Mesendoderm (in vitro differentiated cells): Measurements from ENCODE around the gene RNU6-9.
"Not testable (repeated sequence)": the region's sequence is repeated elsewhere in the genome, so short reads cannot be mapped to it uniquely, and the experiment has no call there.

ENCODE experiments used
- DNase-seq: peaks from one replicate; pipeline ENCODE4 v3.0.0; 2013
- H2AK5ac ChIP-seq: 2 replicates; pipeline ENCODE4 v1.6.1; 2013; ENCODE audit warnings: low read length, inconsistent platforms
- H2BK120ac ChIP-seq: 2 replicates; pipeline ENCODE4 v1.6.1; 2013; ENCODE audit warnings: low read depth, mild to moderate bottlenecking, low read length, moderate library complexity, mixed read lengths
- H2BK15ac ChIP-seq: replicated peaks from 2 replicates; pipeline ENCODE4 v1.6.1; 2013; ENCODE audit warnings: low read depth, mild to moderate bottlenecking, moderate library complexity
- H2BK5ac ChIP-seq: 2 replicates; pipeline ENCODE4 v1.6.1; 2013; ENCODE audit warnings: low read length, inconsistent platforms
- H3K18ac ChIP-seq: 2 replicates; pipeline ENCODE4 v1.6.1; 2013; ENCODE audit warnings: mild to moderate bottlenecking, low read length, mixed read lengths
- H3K23ac ChIP-seq: one replicate; pipeline ENCODE4 v1.6.1; 2013; ENCODE audit warnings: low read length
- H3K27ac ChIP-seq: 2 replicates; pipeline ENCODE4 v1.5.1; 2013; ENCODE audit warnings: low read depth, mild to moderate bottlenecking, inconsistent platforms, low read length, moderate library complexity
- H3K27me3 ChIP-seq: 2 replicates; pipeline ENCODE4 v1.6.1; 2013; ENCODE audit warnings: low read length, control low read depth, mild to moderate bottlenecking, inconsistent platforms; ENCODE audit not compliant: insufficient read depth, poor library complexity
- H3K36me3 ChIP-seq: 2 replicates; pipeline ENCODE4 v1.6.1; 2013; ENCODE audit warnings: low read length, inconsistent platforms; ENCODE audit not compliant: control insufficient read depth, insufficient read depth
- H3K4ac ChIP-seq: one replicate; pipeline ENCODE4 v1.6.1; 2013; ENCODE audit warnings: low read depth, mild to moderate bottlenecking, low read length, moderate library complexity
- H3K4me1 ChIP-seq: 2 replicates; pipeline ENCODE4 v1.6.1; 2013; ENCODE audit warnings: low read depth, low read length, inconsistent platforms; ENCODE audit not compliant: control insufficient read depth
- H3K4me2 ChIP-seq: 2 replicates; pipeline ENCODE4 v1.6.1; 2013; ENCODE audit warnings: low read length
- H3K4me3 ChIP-seq: 2 replicates; pipeline ENCODE4 v1.5.1; 2013; ENCODE audit warnings: mild to moderate bottlenecking, low read length
- H3K56ac ChIP-seq: one replicate; pipeline ENCODE4 v1.6.1; 2013; ENCODE audit warnings: low read length
- H3K79me1 ChIP-seq: 2 replicates; pipeline ENCODE4 v1.6.1; 2013; ENCODE audit warnings: low read length, inconsistent platforms
- H3K79me2 ChIP-seq: 2 replicates; pipeline ENCODE4 v1.6.1; 2013; ENCODE audit warnings: mild to moderate bottlenecking, low read length; ENCODE audit not compliant: control insufficient read depth, insufficient read depth
- H3K9ac ChIP-seq: 2 replicates; pipeline ENCODE4 v1.6.1; 2013; ENCODE audit warnings: low read length, inconsistent platforms
- H4K5ac ChIP-seq: one replicate; pipeline ENCODE4 v1.6.1; 2013; ENCODE audit warnings: low read length
- H4K8ac ChIP-seq: one replicate; pipeline ENCODE4 v1.6.1; 2013; ENCODE audit warnings: low read depth, mild to moderate bottlenecking, control low read depth, low read length, moderate library complexity
- WGBS: extraction: QIAGEN DNeasy Blood & Tissue Kit; methylation state at CpG from one replicate; pipeline ENCODE4 v1.1.7; 2013; ENCODE audit warnings: low lambda C conversion rate, missing lambda C conversion rate; ENCODE audit not compliant: insufficient coverage; ENCODE audit errors: extremely low coverage; 5-methylcytosine and 5-hydroxymethylcytosine counted together

The RNU6-9 gene

GRCh38 chr19:873561-874041, 19.7 kb upstream of the RNU6-9 start:
- Histone ChIP-seq H2AK5ac (no peak overlapping the region), H3K27me3 (no peaks in the 10 kb centered on the region), H3K79me1 (no peaks in the 10 kb centered on the region), H3K4ac (no peak overlapping the region), H2BK120ac (no peak overlapping the region), H2BK5ac (no peak overlapping the region), H3K18ac (no peak overlapping the region), H3K4me3 (no peak overlapping the region), H3K27ac (no peak overlapping the region), H3K4me2 (no peak overlapping the region), H4K5ac (no peak overlapping the region), H3K56ac (no peak overlapping the region), H3K36me3 (peaks cover 2% of the 10 kb centered on the region), H2BK15ac (no peak overlapping the region), H3K9ac (no peak overlapping the region), H3K23ac (no peak overlapping the region), H4K8ac (no peak overlapping the region), H3K4me1 (no peaks in the 10 kb centered on the region), H3K79me2 (no peaks in the 10 kb centered on the region)
- no peak for DNase-seq
- no CpG with 5 or more reads among the region's 22 CpGs for WGBS

- Histone ChIP-seq H3K4me3 (no peak overlapping the region), H3K36me3 (no peaks in the 10 kb centered on the region), H4K5ac (no peak overlapping the region), H2BK120ac (no peak overlapping the region), H3K56ac (no peak overlapping the region), H3K4ac (no peak overlapping the region), H3K23ac (no peak overlapping the region), H4K8ac (no peak overlapping the region), H3K18ac (no peak overlapping the region), H3K79me1 (no peaks in the 10 kb centered on the region), H2AK5ac (no peak overlapping the region), H3K27ac (no peak overlapping the region), H3K9ac (no peak overlapping the region), H3K27me3 (no peaks in the 10 kb centered on the region), H3K4me2 (no peak overlapping the region), H3K4me1 (no peaks in the 10 kb centered on the region), H2BK15ac (no peak overlapping the region), H2BK5ac (no peak overlapping the region), H3K79me2 (no peaks in the 10 kb centered on the region)
- no CpG with 5 or more reads among the region's 28 CpGs for WGBS
- DNase-seq, result no peak
Measured at GRCh38 chr19:875265-875879, 17.9 kb upstream of the RNU6-9 start.

- Histone ChIP-seq H3K4ac (no peak overlapping the region), H3K4me2 (no peak overlapping the region), H3K27me3 (no peaks in the 10 kb centered on the region), H3K36me3 (peaks cover 1% of the 10 kb centered on the region), H3K79me2 (no peaks in the 10 kb centered on the region), H3K79me1 (no peaks in the 10 kb centered on the region), H3K18ac (no peak overlapping the region), H2BK120ac (no peak overlapping the region), H3K23ac (no peak overlapping the region), H2BK15ac (no peak overlapping the region), H4K8ac (no peak overlapping the region), H4K5ac (no peak overlapping the region), H3K9ac (no peak overlapping the region), H3K4me3 (no peak overlapping the region), H3K56ac (no peak overlapping the region), H3K27ac (no peak overlapping the region), H2BK5ac (no peak overlapping the region), H3K4me1 (no peaks in the 10 kb centered on the region), H2AK5ac (no peak overlapping the region)
- WGBS, result no CpG with 5 or more reads among the region's 18 CpGs
- DNase-seq, result no peak
Measured at GRCh38 chr19:876089-876488, 17.2 kb upstream of the RNU6-9 start.

- no peak overlapping the region for H4K8ac ChIP-seq
- no peak overlapping the region for H3K23ac ChIP-seq
- no peak overlapping the region for H3K4ac ChIP-seq
- no peaks in the 10 kb centered on the region for H3K4me1 ChIP-seq
- H3K36me3 ChIP-seq, result peaks cover 1% of the 10 kb centered on the region
- no peaks in the 10 kb centered on the region for H3K79me1 ChIP-seq
- H4K5ac ChIP-seq, result no peak overlapping the region
- no peaks in the 10 kb centered on the region for H3K27me3 ChIP-seq
- no peak for DNase-seq
- H3K79me2 ChIP-seq, result no peaks in the 10 kb centered on the region
- no peak overlapping the region for H2BK15ac ChIP-seq
- no peak overlapping the region for H2AK5ac ChIP-seq
- no peak overlapping the region for H3K9ac ChIP-seq
- no peak overlapping the region for H3K4me2 ChIP-seq
- no peak overlapping the region for H2BK5ac ChIP-seq
- no peak overlapping the region for H3K27ac ChIP-seq
- no peak overlapping the region for H2BK120ac ChIP-seq
- no CpG with 5 or more reads among the region's 29 CpGs for WGBS
- no peak overlapping the region for H3K4me3 ChIP-seq
- no peak overlapping the region for H3K18ac ChIP-seq
- no peak overlapping the region for H3K56ac ChIP-seq
Measured at GRCh38 chr19:876780-877314, 16.4 kb upstream of the RNU6-9 start.

GRCh38 chr19:877992-878660, 15.2 kb upstream of the RNU6-9 start:
- H3K4me3 ChIP-seq, H4K8ac ChIP-seq, H3K79me2 ChIP-seq, H2BK5ac ChIP-seq, H2AK5ac ChIP-seq, H3K18ac ChIP-seq, H3K23ac ChIP-seq, H3K36me3 ChIP-seq, H3K9ac ChIP-seq, H3K27me3 ChIP-seq, H3K4me2 ChIP-seq, DNase-seq, H2BK15ac ChIP-seq, H3K56ac ChIP-seq, H3K4me1 ChIP-seq, H3K27ac ChIP-seq, H4K5ac ChIP-seq, H3K4ac ChIP-seq, H2BK120ac ChIP-seq, H3K79me1 ChIP-seq: not testable (repeated sequence)
- no CpG with 5 or more reads among the region's 23 CpGs for WGBS
